WTC11 (cell line): ENCODE results near the gene STK17A.

ENCODE experiments used
- AFF4 ChIP-seq: sonication (generic); formaldehyde crosslinking; IDR thresholded peaks from 2 replicates; pipeline ENCODE4 v1.8.1; 2023; ENCODE audit warnings: mild to moderate bottlenecking, missing genetic modification reagents, borderline replicate concordance
- CBFB ChIP-seq: sonication (generic); formaldehyde crosslinking; IDR thresholded peaks from 2 replicates; pipeline ENCODE4 v1.8.1; 2022; ENCODE audit warnings: mild to moderate bottlenecking, low read depth, missing genetic modification reagents
- CREB1 ChIP-seq: sonication (generic); formaldehyde crosslinking; IDR thresholded peaks from 2 replicates; pipeline ENCODE4 v1.8.0; 2023; ENCODE audit warnings: mild to moderate bottlenecking, missing genetic modification reagents
- CREM ChIP-seq: sonication (generic); formaldehyde crosslinking; IDR thresholded peaks from 2 replicates; pipeline ENCODE4 v1.8.1; 2022; ENCODE audit warnings: mild to moderate bottlenecking, missing genetic modification reagents, moderate library complexity
- CTCF ChIP-seq: fragments of 200-600 bp; IDR thresholded peaks from 2 replicates; pipeline ENCODE4 v1.8.0; 2022; ENCODE audit warnings: antibody characterized with exemption
- E2F1 ChIP-seq: sonication (generic); formaldehyde crosslinking; IDR thresholded peaks from 2 replicates; pipeline ENCODE4 v1.8.0; 2022; ENCODE audit warnings: mild to moderate bottlenecking, missing genetic modification reagents
- MLX ChIP-seq: sonication (generic); formaldehyde crosslinking; IDR thresholded peaks from 2 replicates; pipeline ENCODE4 v1.8.1; 2023; ENCODE audit warnings: mild to moderate bottlenecking, missing genetic modification reagents, moderate library complexity
- NFYB ChIP-seq: sonication (generic); formaldehyde crosslinking; conservative IDR thresholded peaks from 2 replicates; pipeline ENCODE4 v1.8.0; 2022; ENCODE audit warnings: low read depth, missing genetic modification reagents
- NR2C2 ChIP-seq: sonication (generic); formaldehyde crosslinking; IDR thresholded peaks from 2 replicates; pipeline ENCODE4 v1.8.0; 2022; ENCODE audit warnings: mild to moderate bottlenecking, missing genetic modification reagents
- SP1 ChIP-seq: sonication (generic); formaldehyde crosslinking; conservative IDR thresholded peaks from 2 replicates; pipeline ENCODE4 v1.8.1; 2022; ENCODE audit warnings: missing genetic modification reagents
- ZNF121 ChIP-seq: sonication (generic); formaldehyde crosslinking; IDR thresholded peaks from 2 replicates; pipeline ENCODE4 v1.8.0; 2023; ENCODE audit warnings: missing genetic modification reagents
- ZNF263 ChIP-seq: sonication (generic); formaldehyde crosslinking; IDR thresholded peaks from 2 replicates; pipeline ENCODE4 v1.8.1; 2022; ENCODE audit warnings: low read depth, mild to moderate bottlenecking, moderate library complexity, missing genetic modification reagents
- ZNF425 ChIP-seq: fragments of 250-450 bp; sonication (Bioruptor Pico); conservative IDR thresholded peaks from 2 replicates; pipeline ENCODE4 v1.9.0; 2021; ENCODE audit warnings: mild to moderate bottlenecking

- no peak for TF ChIP-seq SP1 (CRISPR knock-in tag)
- TF ChIP-seq AFF4 (CRISPR knock-in tag) = no peak
- TF ChIP-seq CTCF = no peak
- no peak for TF ChIP-seq NFYB (CRISPR knock-in tag)
- TF ChIP-seq CBFB = no peak
- no peak for TF ChIP-seq NR2C2 (CRISPR knock-in tag)
- no peak for TF ChIP-seq ZNF263
- no peak for TF ChIP-seq CREB1 (CRISPR knock-in tag)
- no peak for TF ChIP-seq E2F1 (CRISPR knock-in tag)
- TF ChIP-seq CREM (CRISPR knock-in tag) = no peak
- no peak for TF ChIP-seq ZNF425 (CRISPR knock-in tag)
- TF ChIP-seq ZNF121 (CRISPR knock-in tag) = no peak
- TF ChIP-seq MLX = no peak
Measured at GRCh38 chr7:43592326-43592725, 9.4 kb downstream of the STK17A start.
